ENCODE results near the gene SNX10. TPM values are rescaled to one million over a fixed set of nuclear protein-coding genes. Genes with fewer than 3 reads are reported as not detected.

SNX10 gene
- total and polyA plus RNA-seq, 5 donors = 1.3 to 3.5 (median 2.8) TPM

Other genes starting within 250 kb of the SNX10 start
- gene NFE2L3, start 139.7 kb upstream of the SNX10 start, total RNA-seq = 1 to 10 TPM in 2 of 4 donors, under 1 TPM in 2; 0.32 to 1.3 (median 1.00) TPM
- 1.1 TPM for gene NFE2L3, start 139.7 kb upstream of the SNX10 start, polyA plus RNA-seq
- 100 to 1,000 TPM; 353 to 383 (median 368) TPM for gene HNRNPA2B1, start 91.1 kb upstream of the SNX10 start, total RNA-seq
- 521 TPM for gene HNRNPA2B1, start 91.1 kb upstream of the SNX10 start, polyA plus RNA-seq
- gene CBX3, start 90.1 kb upstream of the SNX10 start, total RNA-seq = 10 to 100 TPM; 68.1 to 82.5 (median 72.2) TPM
- 61.2 TPM for gene CBX3, start 90.1 kb upstream of the SNX10 start, polyA plus RNA-seq

All from right cardiac atrium (tissue), 5 donors.